ENCODE measurements around the gene GTF2B.
"Not testable (repeated sequence)": the region's sequence is repeated elsewhere in the genome, so short reads cannot be mapped to it uniquely, and the experiment has no call there.

Gene GTF2B

DNA sequence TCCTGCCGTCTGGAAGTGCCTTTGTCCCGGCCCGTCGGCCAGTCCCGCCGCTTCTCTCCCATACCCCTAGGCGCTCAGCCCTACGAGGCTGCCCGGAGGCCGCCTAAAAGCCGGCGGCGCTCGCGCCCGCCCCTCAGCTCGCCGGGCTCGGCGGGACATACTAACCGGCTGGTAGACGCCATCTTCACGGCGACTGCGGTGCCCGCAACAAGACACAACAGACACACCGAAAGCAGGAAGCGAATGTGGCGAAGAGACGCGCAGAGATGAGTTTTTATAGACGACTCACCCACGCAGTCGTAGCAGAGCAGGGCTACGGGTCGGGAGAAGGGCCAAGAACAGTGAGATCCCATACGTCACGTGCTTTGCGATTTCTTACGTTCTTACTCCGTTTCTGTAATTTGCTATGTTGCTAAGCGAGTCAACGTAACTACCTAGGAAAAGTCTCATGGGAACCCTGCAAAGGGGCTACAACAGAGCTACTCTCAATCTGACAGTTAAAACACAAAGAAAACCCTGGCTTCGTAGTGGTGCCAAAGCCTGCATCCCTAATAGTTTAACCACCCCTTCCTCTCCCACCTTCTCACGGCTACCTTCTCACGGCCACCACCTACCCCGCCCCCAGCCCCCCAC is at the start of gene GTF2B:
Gene GTF2B, minus strand, starts transcription at position 250 of the 633 bp plus-strand sequence. Its CDS starts 68 bp downstream, at position 182.
- peak; percentile 92 for DNase-seq

GRCh38 chr1:88938528-88938927 is 47.2 kb upstream of the GTF2B start:
- not testable (repeated sequence) for DNase-seq

DNA sequence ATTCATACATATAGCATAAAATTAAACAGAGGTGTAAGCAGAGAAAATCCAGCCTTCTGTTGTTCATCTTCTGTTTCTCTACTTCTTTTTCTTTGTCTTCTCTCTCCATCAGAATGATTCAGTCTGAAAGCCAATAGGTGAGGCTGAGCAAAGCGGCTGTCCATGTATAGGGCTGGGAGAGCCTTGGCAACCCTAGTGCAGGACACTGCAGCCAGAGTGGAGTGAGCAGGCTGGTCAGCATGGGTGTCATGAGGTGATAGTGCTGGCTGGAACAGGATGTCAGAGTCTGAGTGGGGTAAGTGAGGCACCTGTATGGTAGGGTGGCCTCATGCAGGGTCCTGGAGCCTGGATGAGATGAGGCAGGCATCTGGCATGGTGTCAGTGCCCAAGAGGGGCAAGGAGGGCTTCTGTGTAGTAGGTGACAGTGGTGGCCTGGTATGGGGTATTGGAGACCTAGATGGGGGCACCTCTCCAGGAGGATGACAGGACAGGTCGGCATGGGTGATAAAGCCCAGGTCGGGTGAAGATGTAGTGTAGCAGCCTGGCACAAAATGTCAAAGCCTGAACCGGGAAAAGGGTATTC is 45.5 kb upstream of the GTF2B start:
- DNase-seq, result no peak

GRCh38 chr1:88936223-88936523 is 44.8 kb upstream of the GTF2B start:
- DNase-seq, result no peak

DNA sequence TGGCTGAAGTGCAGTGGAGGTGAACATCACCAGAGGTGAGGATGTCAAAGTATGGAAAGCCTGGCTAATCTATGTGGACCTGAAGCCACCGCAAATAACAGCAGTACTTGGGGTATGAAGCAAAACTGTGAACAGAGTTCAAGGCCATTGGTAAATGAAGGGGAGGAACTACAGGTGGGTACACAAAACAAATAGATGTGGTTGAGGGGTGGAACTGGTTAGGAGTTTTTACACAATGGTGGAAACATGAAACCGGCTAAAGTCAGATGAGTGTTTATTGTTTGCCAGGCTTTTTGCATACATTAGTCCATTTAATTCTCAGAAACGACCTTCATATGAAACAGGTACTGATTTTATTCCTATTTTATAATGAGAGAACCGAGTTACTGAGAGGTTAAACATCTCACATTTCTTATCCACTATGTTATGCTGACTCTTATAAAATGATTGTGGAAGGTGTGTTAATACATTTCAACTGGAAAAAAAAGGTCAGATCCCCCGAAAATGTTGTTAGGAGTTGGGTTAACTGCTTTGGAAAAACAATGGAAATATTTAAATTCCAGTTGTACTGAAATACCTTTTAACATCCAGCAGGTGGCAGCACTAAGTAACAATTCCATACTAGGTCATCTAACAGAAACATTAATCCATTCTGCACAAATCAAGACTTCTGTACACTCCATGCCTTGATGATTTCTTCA is 44.3 kb upstream of the GTF2B start:
- peak; percentile 38 for DNase-seq

DNA sequence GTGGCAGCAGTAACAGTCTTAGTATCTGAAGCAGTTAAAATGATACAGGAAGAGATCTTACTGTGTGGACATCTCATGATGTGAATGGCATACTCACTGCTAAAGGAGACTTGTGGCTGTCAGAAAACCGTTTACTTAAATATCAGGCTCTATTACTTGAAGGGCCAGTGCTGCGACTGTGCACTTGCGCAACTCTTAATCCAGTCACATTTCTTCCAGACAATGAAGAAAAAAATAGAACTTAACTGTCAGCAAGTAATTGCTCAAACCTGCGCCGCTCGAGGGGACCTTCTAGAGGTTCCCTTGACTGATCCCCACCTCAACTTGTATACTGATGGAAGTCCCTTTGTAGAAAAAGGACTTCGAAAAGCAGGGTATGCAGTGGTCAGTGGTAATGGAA is 38.8 kb upstream of the GTF2B start:
- DNase-seq, result not testable (repeated sequence)

DNA sequence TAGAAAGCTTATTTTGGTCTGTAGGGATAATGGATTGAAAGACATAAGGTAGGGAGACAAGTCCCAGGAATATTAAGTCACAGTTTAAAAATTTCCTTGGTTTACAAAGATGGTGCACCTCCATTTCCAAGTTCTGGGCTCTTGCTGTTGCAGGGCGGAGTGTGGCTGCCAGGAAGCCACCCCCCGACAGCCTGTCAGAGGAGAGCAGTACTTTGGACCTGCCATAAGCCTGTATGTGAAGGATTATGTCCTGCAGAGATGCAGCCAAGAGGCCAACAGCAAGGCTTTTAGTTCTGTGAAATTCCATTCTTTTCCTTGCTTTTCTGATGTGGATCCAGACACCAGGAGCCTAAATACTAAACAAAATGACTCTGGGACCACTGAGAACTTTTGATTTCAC is 31.9 kb upstream of the GTF2B start:
- no peak for DNase-seq

DNA sequence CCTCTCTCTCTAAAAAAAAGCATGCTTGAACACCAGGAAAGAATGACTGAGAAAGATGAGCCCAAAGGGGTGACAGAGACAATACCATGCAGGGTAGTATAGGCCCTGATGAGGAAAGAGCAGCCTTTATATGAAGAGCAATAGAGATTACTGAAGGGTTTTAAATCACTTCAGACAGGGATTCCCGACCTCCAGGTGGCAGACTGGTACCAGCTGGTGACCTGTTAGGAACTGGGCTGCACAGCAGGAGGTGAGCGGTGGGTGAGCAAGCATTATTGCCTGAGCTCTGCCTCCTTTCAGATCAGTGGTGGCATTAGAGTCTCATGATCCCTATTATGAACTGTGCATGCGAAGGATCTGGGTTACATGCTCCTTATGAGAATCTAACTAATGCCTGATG is 30.8 kb upstream of the GTF2B start:
- DNase-seq, result no peak

DNA sequence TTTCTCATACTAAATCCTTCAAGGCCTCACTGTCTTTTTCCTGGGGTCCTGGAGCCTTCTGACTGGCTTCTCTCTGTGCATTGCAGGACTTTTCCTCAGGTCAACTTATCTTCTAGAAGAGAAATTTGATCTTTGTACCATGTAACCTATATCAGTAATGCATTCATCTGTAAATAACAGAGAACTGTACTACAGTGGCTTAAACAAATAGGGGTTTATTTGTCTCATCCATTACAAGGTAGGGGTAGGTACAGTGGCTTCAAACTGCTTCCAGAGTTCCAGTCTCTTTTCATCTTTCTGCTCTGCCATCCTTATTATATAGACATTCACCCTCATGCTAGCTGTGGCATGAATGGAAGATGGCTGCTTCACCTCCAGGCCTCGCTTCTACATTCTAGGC is 29.5 kb upstream of the GTF2B start:
- DNase-seq, result no peak

- DNase-seq, result no peak
Observed at GRCh38 chr1:88917321-88918025, 26.1 kb upstream of the GTF2B start.

DNA sequence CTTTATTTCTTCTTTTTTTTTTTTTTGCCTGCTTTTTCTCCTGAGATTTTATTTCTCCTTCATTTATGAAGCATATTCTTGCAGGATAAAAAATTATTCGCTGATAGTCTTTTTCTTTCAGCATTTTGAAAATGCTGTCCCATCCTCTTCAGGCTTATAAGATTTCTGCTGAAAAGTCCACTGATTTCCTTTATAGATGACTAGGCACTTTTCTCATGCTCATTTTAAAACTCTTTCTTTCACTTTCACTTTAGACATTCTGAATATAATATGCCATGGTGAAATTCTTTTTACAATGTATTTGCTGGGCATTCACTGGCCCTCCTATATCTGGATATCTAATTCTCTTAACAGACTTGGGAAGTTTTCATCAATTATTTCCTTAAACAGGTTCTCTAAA is 25.5 kb upstream of the GTF2B start:
- no peak for DNase-seq

- not testable (repeated sequence) for DNase-seq
Observed at GRCh38 chr1:88911800-88912199, 20.4 kb upstream of the GTF2B start.

DNA sequence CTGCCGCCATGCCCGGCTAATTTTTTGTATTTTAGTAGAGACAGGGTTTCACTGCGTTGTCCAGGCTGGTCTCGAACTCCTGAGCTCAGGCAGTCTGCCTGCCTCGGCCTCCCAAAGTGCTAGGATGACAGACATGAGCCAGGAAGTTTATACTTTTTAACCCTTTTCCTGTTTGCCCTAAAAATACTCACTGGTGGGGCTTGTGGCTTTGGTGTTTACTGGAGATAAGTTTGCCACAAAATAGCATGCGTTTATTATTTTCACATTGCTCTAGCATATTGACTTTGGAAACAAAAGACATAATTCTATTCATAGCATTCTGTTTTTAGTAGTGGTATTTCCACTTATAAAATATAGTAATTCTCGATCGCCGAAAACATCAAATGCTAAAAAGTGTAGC is 19.8 kb upstream of the GTF2B start:
- no peak for DNase-seq

GRCh38 chr1:88910401-88910800 is 19.0 kb upstream of the GTF2B start:
- no peak for DNase-seq

- DNase-seq, result no peak
Observed at GRCh38 chr1:88900883-88901282, 9.5 kb upstream of the GTF2B start.

DNA sequence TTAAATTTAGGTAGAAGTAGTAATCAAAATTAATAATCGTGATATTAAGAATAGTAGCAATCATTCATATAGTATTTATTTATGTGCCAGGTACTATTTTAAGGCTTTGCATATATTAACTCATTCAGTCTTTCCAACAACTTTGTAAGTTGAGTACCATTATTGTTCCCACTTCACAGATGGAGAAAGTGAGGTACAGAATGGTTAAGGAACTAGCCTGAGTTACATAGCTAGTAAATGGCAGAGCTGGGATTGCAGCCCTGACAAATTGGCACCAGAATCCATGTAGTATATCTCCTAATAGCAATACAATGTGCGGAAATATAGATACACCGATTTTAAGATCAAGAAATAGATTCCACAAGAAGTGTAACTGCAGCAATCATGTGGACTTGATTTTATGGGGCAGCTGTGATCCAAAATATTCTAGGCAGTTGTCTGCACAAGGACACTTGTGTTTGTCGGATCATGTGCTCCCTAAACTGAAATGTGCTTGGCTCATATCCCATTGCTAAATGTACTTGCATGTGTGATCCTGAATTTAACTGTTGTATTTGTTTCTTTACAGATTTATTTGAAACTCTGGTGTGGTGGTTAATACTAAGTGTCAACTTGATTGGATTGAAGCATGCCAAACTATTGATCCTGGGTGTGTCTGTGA is 5.8 kb upstream of the GTF2B start:
- DNase-seq, result no peak

GRCh38 chr1:88892357-88892877 is 1.1 kb upstream of the GTF2B start:
- DNase-seq, result no peak

GRCh38 chr1:88891951-88892340 is 579 bp upstream of the GTF2B start:
- peak; percentile 33 for DNase-seq

DNA sequence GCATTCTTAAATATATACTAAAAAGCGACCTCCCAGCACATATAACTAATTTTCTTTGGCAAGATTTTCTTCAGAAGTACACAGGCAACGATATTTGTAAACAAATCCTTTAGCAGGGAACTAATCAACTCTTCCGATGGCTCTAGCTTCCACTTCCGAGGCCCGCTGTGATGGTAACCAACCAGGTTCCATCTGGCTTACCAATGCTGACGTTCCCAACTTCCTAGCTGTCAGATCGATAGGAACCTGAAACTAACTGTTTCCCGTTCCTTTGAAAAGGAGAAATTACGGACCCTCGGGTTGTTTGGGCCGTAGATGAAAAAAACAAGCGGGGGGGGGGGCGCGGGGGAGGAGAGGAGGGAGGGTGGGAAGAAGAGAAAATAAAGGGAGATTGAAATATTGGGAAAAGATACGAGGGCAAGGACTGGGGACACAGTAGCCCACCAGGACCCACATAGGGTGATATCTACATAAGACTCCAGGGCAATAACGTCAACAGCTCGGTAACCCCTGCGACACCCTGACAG is 513 bp downstream of the GTF2B start:
- peak; percentile 32 for DNase-seq

DNA sequence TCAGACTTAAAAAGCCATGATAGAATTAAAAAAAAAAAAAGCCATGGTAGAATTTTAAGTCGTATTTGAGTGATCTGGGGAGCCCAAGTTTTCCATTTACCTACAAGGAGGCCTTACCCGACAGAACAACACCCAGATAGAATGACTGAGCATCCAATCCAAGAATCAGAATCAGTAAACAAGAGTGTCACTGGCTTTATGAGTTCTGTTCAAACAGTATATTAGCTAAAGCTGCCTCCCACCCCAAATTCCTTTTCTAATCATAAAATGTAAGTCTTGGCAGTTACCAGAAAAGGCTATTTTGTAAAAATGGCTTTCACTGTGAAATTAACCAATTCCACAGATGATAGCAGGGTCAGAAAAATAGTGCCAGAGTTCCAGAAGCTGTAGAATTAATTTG is 1.2 kb downstream of the GTF2B start:
- no peak for DNase-seq

DNA sequence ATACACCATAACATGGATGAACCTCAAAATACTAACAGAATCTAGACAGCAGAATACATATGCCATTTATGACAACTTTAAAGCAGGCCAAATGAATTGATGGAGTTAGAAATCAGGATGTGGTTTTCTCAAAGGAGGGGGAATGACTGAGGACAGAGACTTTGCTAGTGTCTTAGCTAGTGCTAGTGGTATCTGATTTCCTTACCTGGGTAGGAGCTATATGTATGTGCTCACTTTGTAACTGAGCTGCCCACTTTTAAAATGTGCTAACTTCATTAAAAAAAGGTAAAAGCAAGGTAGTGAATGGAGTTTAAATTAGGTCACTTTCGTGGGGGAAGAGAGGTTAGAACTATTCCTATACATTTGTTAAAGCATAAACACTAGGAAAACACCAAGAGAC is 2.6 kb downstream of the GTF2B start:
- no peak for DNase-seq

DNA sequence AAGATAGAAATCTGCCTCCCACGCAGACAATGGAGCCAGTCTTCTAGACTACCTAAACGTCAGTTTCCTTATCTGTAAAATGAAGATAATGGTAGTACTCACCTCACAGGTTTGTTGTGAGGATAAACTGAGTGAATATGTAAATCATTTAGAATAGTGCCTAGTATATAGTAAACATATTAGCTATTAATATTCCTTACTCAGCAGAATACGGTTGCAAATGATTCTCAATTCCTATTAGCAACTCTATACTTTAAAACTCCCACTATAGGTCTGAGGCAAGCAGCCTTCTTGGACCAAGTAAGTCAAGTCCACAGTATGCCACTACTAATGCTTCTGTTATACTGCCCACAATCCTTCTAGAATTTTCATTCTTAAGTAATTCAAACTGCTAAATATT is 5.4 kb downstream of the GTF2B start:
- no peak for DNase-seq

DNA sequence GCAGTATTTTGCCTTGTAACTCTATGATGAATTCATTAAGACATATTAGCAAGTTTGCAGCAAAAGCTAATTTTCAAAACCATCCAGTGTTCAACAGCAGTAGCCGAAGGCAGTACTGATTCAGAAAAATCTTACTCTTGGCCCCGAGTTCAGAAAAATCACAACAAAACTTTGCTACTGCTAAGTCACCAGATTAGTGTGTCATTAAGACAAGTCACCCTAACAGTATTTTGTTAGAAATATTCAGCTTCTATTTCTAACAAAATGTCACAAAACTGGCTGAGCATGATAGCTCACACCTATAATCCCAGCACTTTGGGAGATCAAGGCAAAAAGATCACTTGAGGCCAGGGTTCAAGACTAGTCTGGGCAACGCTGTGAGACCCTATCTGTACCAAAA is 8.2 kb downstream of the GTF2B start:
- DNase-seq, result no peak
